IPS-11a (cell line): ENCODE data around the gene NEURL4.

Experiments used
- H3K4me3 ChIP-seq: one replicate; pipeline ENCODE4 v1.5.1; 2013; ENCODE audit warnings: low read depth, low read length, control low read depth

NEURL4 gene

GRCh38 chr17:7306911-7307685, 22.0 kb downstream of the NEURL4 start, which contains the start of gene EIF5A:
Gene EIF5A, plus strand, starts transcription at chr17:7307628. Its CDS starts 2,008 bp downstream, at chr17:7309636.
- peak within 1 kb of the TSS; percentile 97 for H3K4me3 ChIP-seq

GRCh38 chr17:7304179-7304578, 25.0 kb downstream of the NEURL4 start:
- H3K4me3 ChIP-seq = no peak overlapping the region

GRCh38 chr17:7296189-7296861, 32.8 kb downstream of the NEURL4 start:
- H3K4me3 ChIP-seq = no peak overlapping the region

GRCh38 chr17:7295230-7296180, 33.6 kb downstream of the NEURL4 start:
- H3K4me3 ChIP-seq = peak overlapping the region; percentile 29

- H3K4me3 ChIP-seq = peak within 1 kb of the TSS; percentile 29
Measured at GRCh38 chr17:7294614-7295153, 34.5 kb downstream of the NEURL4 start, which contains the start of gene YBX2. Gene YBX2, minus strand, starts transcription at chr17:7294639. Its CDS starts 139 bp downstream, at chr17:7294500.

GRCh38 chr17:7293816-7294613, 35.1 kb downstream of the NEURL4 start:
- H3K4me3 ChIP-seq = peak overlapping the region; percentile 17

- no peak overlapping the region for H3K4me3 ChIP-seq
Measured at GRCh38 chr17:7293159-7293558, 36.0 kb downstream of the NEURL4 start.

- no peak overlapping the region for H3K4me3 ChIP-seq
Measured at GRCh38 chr17:7292729-7293128, 36.4 kb downstream of the NEURL4 start.

GRCh38 chr17:7292194-7292593, 36.9 kb downstream of the NEURL4 start:
- H3K4me3 ChIP-seq = no peak overlapping the region

GRCh38 chr17:7290685-7291084, 38.5 kb downstream of the NEURL4 start:
- no peak overlapping the region for H3K4me3 ChIP-seq

GRCh38 chr17:7290166-7290565, 39.0 kb downstream of the NEURL4 start:
- H3K4me3 ChIP-seq = no peak overlapping the region

GRCh38 chr17:7289256-7290032, 39.7 kb downstream of the NEURL4 start:
- H3K4me3 ChIP-seq = no peak overlapping the region

GRCh38 chr17:7285679-7286078, 43.5 kb downstream of the NEURL4 start:
- H3K4me3 ChIP-seq = no peak overlapping the region

- H3K4me3 ChIP-seq = no peak overlapping the region
Measured at GRCh38 chr17:7284911-7285310, 44.2 kb downstream of the NEURL4 start.

- H3K4me3 ChIP-seq = no peak overlapping the region
Measured at GRCh38 chr17:7283471-7284216, 45.5 kb downstream of the NEURL4 start.

GRCh38 chr17:7282752-7283321, 46.3 kb downstream of the NEURL4 start:
- H3K4me3 ChIP-seq = no peak overlapping the region

GRCh38 chr17:7281953-7282751, 47.0 kb downstream of the NEURL4 start:
- H3K4me3 ChIP-seq = peak overlapping the region; percentile 63
